Umbilical cord (tissue), 2 donors: Measurements from ENCODE around the gene TNC. TPM values are rescaled to one million over a fixed set of nuclear protein-coding genes. Genes with fewer than 3 reads are reported as not detected.
"Not testable (repeated sequence)": the region's sequence is repeated elsewhere in the genome, so short reads cannot be mapped to it uniquely, and the experiment has no call there.

Experiments used
- DNase-seq: peaks from one replicate; pipeline ENCODE4 v3.0.0-alpha.2; 2015; ENCODE audit warnings: low spot score
- total RNA-seq: library from RNA; depleted of rRNA; stranded (reverse); fragments of >200 nt; gene quantifications from one replicate; pipeline ENCODE4 v1.2.3, GENCODE V29; 2014; ENCODE audit warnings: low replicate concordance; ENCODE audit not compliant: insufficient read depth

Gene TNC
- total RNA-seq, 1 donor from 2014 or later: 437 TPM

GRCh38 chr9:115135821-115136778 is 18.1 kb upstream of the TNC start:
- no peak for DNase-seq

DNA sequence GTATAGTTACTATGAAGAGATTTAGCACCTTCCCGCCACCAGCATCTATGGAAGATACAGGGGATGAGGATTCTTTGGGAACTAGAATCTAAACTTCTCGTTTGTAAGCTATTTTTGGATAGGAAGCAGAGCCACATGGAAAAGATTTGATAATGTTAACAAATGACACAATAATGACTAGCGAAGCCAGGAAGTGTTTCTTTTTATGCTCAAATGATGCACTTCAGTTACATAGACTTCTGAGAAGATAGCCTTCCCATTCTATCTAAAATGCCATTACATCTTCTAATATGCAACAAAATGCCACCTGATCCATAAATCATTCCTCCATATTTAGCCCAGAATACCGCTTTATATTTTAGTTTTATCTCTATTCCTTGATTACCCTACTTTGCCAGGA is 17.0 kb upstream of the TNC start:
- DNase-seq: no peak

DNA sequence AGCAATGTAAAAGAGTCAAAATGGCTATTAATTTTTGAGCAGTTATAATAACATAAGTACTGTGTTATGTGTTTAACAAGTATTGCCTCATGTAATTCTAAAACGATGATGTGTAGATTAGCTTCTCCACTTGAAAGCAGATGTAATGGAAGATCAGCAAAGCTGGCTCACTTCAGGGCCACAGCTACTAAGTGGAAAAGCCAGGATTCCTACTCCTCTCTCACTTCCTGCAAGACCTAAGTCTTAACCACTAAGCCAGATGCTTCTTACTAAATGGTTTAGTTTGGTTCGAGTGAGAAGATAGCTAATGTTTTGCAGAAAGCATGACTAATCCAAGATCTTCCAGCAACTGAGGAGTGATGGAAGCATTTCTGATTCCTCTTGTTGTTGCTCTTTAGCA is 15.7 kb upstream of the TNC start:
- no peak for DNase-seq

DNA sequence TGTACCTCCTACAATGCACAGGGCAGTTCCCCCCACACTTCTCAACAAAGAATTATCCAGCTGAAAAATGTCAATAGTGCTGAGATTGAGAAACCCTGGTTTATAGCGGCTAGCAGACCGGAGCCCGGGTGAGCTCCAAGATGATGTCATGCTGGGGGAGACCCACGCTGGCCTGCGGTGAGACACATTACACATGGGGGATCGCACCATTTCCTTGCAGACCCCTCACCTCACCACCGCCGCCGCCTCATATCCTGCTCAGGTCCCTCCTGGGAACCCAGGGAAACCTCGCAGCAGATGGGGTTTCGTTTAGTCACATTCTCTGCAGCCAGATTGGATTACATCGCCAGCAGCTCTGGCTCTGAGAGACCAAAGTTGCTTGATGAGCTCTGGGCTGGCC is 14.7 kb upstream of the TNC start:
- DNase-seq: no peak

DNA sequence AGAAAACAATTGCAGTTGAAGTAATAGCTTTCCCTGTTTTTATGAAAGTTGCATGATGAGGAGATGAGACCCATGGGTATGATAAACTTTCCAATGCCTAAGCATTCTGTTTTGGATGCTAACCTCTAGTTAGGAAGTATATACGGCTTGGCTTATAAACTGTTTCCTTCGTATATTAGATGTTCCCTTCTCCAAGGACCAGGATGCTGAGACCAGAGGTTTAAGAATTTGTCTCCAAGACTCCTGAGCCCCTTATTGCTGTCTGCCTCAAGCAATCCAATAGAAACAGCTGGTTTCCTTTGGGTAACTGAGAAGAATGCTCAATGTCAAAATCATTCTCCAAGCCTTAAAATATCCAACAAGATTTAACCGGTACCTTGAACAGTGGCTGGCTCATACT is 12.2 kb upstream of the TNC start:
- DNase-seq: no peak

DNA sequence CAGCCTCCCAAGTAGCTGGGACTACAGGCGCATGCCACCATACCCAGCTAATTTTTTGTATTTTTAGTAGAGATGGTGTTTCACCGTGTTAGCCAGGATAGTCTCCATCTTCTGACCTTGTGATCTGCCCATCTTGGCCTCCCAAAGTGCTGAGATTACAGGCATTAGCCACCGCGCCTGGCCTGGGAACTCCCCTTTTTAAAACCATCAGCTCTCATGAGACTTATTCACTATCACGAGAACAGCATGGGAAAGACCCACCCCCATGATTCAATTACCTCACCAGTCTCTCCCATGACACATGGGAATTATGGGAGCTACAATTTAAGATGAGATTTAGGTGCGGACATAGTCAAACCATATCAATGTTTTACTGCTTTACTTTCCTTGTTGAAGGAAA is 10.8 kb upstream of the TNC start:
- DNase-seq: not testable (repeated sequence)

DNA sequence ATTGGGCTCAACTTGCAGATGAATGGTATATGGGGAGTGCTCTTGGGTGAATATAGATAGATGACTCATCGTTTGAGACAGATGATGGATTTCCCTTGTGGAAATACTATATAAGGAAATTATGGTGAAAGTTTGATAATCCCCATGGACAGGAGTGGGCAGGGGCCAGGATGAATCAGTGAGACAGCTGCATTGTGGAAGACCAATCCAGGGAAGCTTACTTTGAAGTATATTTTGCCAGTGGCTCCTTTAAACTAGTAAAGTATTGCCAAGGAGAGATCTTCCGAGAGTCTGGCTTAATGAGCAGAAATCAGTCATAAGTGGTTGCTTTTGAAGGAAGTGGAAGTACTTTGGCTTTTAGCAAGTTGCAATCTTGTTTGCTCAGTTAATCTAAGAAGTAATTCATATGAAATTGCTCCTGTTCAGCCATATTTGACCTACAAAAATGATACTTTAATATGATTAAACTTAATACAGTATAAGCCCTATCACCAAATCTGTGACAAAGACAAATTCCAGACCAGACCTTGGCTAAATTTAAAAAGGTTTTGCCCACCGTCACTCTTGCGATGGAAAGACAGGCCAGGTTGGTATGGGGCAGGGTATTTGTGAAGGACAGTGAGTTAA is 9.3 kb upstream of the TNC start:
- DNase-seq: peak; percentile 52

DNA sequence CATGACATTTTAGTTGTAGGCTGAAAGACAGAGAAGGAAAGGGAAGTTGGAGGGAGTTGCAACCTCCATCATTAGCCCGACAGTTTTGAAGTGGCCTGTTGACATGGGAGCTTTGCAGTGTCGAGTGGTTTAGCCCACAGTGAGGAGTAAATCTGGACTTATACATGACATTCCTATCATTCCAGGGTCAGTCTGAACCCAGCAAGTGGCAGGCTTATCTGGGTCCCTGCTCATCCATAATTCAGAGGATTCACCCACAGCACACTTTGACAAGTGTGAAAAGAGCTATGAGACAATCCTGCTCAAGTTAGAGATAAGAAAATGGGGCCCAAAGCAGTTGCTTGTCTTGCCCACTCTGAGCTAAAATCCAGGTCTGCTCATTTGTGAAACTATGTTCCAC is 8.4 kb upstream of the TNC start:
- no peak for DNase-seq

DNA sequence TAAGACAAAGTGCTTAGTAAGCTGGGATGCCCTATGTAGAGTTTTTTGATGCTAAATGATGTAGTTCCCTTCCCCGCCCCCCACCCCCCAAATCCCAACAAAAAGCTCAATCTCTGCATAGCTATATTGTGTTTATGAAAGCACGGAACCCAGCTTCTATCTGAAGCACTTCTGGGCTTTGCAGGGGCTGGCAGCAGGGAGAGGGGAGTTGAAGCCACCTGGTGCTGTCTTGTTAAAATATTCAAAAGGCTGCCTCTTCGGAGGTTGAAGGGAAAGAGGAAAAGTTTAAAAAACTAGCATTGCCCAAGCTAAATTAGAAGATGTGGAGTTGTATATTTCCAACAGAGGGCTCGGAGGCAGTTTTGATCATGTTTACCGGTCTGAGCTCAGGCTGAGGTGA is 5.0 kb upstream of the TNC start:
- DNase-seq: no peak

GRCh38 chr9:115121181-115121580 is 3.2 kb upstream of the TNC start:
- no peak for DNase-seq

DNA sequence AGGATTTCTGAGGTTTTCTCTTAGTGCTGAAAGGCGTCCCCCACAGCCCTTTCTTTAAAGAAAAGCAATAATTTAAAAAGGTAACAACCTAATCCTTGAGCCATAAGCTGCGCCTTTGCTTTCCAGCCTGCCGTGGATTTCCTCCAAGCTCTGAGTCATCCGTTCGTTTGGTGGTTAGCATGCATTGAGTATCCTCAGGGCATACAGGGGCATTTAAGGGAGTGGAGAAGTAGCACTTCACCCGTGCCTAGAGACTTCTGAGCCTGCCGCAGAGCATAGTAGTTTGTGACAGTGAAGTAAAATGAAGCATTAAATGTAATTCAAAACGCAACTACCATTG is 892 bp upstream of the TNC start:
- DNase-seq: peak; percentile 95

- no peak for DNase-seq
Measured at GRCh38 chr9:115116421-115117284, 1.3 kb downstream of the TNC start.

DNA sequence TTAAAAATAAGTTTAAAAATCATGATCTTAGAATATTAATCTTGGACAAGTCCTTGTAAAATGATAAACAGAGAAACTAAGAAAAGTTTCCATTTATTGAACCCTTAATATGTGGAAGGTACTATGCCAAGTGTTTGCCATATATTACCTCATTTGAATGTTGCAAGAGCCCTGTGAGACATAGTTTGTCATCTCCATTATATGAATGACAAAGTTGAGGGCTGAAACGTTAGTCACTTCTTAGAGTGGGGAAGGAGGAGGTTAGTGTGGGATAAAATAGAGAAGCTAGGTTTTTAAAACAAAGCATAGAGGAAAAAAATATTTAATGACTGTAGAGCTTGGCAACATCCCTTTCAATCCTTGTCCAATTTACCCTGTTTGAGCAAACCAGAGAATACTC is 2.0 kb downstream of the TNC start:
- no peak for DNase-seq

GRCh38 chr9:115115117-115115880 is 2.7 kb downstream of the TNC start:
- DNase-seq: no peak

- DNase-seq: no peak
Measured at GRCh38 chr9:115114546-115114945, 3.4 kb downstream of the TNC start.

GRCh38 chr9:115114084-115114483 is 3.9 kb downstream of the TNC start:
- no peak for DNase-seq

DNA sequence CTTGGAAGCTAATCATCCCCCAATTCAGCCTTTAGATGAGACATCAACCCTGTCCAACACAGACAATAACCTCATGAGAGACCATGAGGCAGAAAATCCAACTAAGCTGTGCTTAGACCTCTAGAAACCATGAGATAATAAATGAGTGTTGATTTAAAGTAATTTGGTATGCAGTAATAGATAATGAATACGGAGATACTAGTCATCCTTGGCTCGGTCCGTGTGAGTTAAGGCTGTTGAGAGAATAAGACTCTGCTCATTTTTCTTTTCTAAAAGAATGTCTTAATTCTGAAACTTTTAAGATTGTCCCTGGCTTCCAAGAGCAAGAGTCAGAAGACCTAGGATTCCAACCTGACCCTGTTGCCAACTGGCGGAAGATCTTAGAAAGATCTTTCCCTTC is 6.1 kb downstream of the TNC start:
- no peak for DNase-seq

GRCh38 chr9:115109486-115109885 is 8.5 kb downstream of the TNC start:
- peak; percentile 65 for DNase-seq

- DNase-seq: peak; percentile 56
Measured at GRCh38 chr9:115107701-115108100, 10.3 kb downstream of the TNC start.

- no peak for DNase-seq
Measured at GRCh38 chr9:115106642-115107041, 11.3 kb downstream of the TNC start.

DNA sequence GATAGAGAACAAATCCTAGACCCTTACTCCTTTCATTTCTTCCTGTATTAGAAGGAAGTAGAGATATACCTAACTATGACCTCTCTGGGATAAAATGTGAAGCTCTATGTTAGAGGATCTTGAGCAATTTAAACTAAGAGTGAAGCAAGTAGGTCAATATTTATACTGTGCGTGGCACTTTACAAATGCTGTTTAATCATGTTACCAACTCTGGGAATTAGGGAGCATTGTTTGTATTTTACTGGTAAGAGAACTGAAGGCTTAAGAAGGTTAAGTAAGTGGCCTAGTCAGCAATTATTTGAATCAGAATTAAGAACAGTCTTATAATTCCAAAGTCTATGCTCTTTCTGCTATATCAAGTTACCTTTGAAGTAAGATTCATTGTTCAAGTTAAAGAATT is 12.0 kb downstream of the TNC start:
- DNase-seq: no peak

DNA sequence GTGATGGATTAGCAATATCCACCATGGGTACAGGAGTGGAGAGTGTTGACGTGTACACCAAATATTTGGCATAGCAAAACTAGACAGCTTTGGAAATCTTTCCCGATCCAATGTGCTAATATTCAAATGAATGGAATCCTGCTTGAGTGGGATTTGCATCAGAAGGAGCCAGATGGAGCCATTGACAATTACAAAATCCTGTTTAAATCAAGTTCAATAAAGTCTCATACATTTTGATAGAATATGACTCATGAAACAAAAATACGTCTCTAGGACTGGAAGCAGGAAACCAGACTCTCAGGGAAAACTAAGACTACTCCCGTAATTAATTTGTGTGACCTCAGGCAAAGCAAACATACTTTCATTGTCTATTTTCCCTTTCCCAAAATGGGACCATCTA is 13.0 kb downstream of the TNC start:
- no peak for DNase-seq
